OCI-LY3 (cell line): ENCODE measurements around the gene C4A.
"Not testable (repeated sequence)": the region's sequence is repeated elsewhere in the genome, so short reads cannot be mapped to it uniquely, and the experiment has no call there.

ENCODE experiments used
- CTCF ChIP-seq: fragments of 200-600, 300-600 bp; sonication (generic); IDR thresholded peaks from 2 replicates; pipeline ENCODE4 v1.5.1; 2014; ENCODE audit warnings: antibody characterized with exemption, low read length, low read depth
- EZH2phosphoT487 ChIP-seq: fragments of 200-600 bp; shearing (Covaris generic); IDR thresholded peaks from 2 replicates; pipeline ENCODE4 v1.6.1; 2018; ENCODE audit warnings: antibody characterized with exemption, mixed run types, low read depth

GRCh38 chr6:32037598-32038524, 56.0 kb downstream of the C4A start, which contains the start of gene CYP21A2:
- TF ChIP-seq CTCF, EZH2phosphoT487: not testable (repeated sequence)
